Hindlimb muscle (tissue), 1 donor: ENCODE results near the gene ZYG11A. TPM values are rescaled to one million over a fixed set of nuclear protein-coding genes. Genes with fewer than 3 reads are reported as not detected.

Experiments used
- DNase-seq: peaks from one replicate; pipeline ENCODE4 v3.0.0-alpha.2; 2013
- polyA plus RNA-seq: library from polyadenylated mRNA; unstranded; fragments of 120-200 nt; gene quantifications from one replicate; pipeline ENCODE4 v1.2.1, GENCODE V29; 2013; ENCODE audit not compliant: insufficient read length

ZYG11A gene
- polyA plus RNA-seq, 1 donor: 0.06 TPM

DNA sequence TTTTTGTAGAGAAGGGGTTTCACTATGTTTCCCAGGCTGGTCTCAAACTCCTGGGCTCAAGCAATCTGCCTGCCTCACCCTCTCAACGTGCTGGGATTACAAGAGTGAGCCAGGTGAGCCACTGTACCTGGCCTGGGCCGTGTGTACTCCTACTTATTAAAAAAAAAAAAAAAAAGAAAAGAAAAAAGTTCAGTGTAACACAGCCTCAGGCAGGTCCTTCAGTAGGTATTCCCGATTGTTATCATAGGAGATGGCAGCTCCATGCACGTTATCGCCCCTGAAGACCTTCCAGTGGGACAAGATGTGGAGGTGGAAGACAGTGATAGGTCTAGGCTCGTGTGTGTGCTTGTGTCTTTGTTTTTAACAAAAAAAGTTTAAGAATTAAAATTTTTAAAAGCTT, 75.6 kb downstream of the ZYG11A start:
- DNase-seq: no peak

DNA sequence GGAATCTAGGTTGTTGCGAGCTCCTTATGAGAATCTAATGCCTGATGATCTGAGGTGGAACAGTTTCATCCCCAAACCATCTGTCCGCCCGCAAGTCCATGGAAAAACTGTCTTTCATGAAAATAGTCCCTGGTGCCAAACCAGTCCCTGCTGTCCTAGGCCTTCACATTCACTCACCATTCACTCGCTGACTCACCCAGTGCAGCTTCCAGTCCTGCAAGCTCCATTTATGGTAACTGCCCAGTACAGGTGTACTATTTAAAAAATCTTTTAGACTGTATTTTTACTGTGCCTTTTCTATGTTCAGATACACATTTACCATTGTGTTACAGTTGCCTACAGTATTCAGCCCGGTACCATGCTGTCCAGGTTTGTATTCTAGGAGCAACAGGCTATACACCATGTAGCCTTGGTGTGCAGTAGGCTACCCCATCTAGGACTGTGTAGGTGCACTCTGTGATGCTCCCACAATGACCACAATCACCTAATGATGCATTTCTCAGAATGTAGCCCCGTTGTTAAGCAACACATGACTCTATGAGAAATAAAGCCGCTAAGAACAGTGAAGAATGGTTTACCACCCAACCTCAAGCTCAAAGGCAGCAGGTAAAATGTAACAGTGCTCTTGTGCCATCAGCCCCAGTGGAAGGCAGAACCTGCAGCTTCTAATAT, 76.6 kb downstream of the ZYG11A start:
- no peak for DNase-seq

DNA sequence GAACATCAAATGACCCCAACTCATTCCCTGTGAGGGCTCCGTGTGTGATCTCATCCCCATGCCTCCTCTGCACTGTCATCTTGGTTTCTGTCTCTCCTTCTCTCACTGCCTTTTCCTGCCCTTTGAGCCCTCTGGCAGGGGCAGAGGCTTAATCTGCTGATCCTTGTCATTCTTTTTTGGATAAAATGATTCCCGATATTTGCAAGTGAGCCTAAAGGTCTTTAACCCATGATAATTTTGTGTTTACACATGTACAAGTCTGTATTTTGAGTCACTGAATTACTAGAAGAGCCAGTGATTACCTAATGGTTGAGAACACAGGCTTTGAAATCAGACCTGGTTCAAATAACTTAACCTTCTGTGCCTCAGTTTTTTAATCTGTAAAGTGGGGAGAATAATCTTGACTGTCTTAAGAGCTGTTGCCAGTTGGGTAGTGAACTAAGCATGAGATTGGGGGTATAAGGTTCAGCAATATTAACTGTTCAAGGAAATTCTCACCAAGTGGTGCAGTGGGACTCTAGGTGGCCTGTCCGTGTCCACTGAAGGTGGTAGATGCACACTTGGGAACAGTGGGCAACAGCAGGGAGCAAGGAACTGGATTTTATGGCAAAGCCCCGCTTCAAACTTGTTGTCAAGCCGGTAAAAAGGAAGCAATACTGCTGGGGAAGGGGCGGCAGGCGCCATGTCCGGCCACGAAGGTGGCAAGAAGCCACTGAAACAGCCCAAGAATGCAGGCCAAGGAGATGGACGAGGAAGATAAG, 77.3 kb downstream of the ZYG11A start:
- no peak for DNase-seq

DNA sequence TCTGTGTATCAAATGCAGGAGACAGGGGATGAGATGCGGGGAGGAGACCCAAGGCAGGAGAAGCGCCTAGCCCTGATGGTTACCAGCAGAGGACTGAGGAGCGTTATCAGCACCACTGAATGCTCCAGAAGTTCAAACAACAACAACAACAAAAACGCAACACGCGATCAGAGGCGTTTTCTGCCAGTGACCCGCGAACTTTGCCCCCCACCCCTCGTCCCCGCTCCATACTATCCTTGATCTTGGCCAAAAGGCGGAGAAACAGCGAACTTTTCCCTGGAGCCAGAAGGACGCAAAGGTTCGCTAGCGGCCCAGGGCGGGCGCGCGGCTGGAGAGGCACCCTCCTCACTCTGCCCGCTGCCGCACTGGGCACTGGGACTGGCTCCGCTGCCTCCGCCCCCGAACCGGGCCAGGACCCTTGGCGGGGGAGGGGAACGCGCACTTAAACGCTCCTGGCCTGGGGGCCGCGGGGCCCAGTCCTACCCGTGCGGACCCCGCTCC, 78.3 kb downstream of the ZYG11A start:
- no peak for DNase-seq

DNA sequence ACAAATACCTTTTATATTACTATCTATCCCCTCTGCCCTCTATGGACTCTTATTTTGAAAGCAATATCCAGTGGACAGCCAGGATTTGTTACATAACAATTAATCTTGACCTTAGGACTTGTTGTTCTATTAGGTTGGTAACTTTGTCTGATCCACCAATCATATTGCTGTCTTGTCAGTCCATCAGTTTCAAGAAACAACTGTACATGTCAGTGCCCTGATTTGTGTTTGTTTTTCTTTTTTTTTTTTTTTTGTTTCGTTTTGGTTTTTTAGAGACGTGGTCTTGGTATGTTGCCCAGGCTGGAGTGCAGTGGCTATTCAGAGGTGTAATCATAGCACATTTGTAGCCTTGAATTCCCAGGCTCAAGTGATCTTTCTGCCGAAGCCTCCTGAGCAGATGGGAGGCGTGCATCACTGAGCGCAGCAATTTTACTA, 83.0 kb downstream of the ZYG11A start:
- DNase-seq: no peak

DNA sequence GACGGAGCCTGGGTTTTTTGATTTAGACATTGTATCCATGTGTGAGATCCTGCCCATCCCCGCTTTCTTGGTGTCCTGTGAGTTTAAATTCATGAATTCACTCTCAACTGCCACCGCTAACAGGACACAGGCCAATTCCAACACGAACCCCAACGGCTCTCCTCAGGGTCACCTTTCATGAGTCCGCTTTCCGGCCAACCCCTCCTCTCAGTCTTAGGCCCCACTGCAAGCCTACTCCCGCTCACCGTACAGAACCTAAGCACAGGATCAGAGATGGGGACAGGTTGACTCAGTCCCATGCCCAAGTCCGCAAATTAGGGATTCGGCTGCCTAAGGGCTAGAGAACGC, 84.3 kb downstream of the ZYG11A start:
- no peak for DNase-seq

DNA sequence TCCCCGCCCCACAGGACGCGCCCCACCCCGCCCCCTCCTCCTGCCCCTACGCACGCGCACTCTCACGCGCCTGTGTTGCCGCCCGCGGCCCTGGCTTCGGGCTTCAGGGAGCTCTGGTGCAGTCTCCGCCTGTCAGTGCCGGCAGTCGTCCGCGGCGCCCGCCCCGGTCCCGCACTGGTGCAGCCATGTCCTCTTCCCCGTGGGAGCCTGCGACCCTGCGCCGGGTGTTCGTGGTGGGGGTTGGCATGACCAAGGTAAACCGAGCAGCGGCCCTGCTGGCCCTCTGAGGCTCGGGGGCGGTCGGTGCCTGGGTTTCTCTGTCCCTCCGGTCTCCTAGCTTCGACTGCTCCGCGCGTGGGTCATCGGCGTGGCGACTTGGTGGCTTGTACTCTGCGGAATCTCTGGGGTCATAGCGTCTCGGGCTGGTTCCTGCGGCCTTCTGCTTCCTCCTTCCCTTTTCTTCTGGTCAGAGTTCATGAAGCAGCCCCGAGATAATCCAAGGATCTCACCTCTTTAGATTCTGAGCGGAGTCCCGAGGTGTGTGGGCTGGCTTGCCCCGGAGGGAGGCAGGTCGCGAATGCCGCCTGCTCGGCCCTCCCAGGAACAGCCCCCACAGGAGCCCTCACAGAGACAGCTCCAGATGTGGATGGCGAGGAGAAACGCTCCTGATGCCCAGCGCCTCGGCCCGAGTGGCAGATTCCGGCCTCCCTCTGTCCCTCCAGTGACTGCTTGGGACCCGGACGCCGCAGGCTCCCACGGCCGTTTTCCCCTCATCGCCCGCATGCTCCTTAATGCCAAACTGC, 84.9 kb downstream of the ZYG11A start, which contains the start of gene SCP2:
Gene SCP2 (plus strand): TSS at position 65 of the 803 bp plus-strand sequence. CDS start 121 bp downstream, at position 186.
- peak; percentile 75 for DNase-seq

DNA sequence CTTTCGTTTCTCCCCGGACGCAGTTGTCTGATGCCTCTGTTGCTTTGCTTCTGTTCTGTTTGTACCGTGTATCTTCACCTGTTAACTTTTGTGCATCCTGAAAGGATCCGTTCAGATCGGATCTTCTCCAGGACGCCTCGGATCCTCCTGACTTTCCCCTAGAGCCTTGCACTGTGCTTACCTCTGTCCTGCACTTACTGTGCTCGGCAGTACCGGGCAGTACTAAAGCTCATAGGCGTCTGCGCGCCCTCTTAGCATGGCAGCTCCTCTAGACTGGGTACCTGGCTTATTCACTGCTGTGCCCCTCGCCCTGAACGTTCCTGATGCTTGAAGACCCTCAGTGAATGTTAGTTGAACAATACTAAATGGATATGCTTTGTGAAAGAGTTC, 85.5 kb downstream of the ZYG11A start:
- DNase-seq: no peak

DNA sequence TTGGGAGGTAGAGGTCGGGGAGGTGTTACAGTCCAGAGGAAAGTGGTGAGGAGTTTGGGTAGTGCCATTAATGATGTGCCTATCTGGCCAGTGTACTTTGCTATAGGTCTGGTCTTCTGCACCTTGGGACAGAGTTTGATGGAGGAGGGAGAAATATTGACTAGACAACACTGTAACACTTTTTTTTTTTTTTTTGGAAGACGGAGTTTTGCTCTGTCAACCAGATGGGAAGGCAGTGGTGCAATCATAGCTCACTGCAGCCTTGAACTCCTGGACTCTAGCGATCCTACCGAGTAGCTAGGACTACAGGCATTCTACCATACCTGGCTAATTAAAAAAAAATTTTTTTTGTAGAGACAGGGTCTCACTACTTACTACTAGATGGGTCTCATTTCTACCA, 86.5 kb downstream of the ZYG11A start:
- DNase-seq: no peak

DNA sequence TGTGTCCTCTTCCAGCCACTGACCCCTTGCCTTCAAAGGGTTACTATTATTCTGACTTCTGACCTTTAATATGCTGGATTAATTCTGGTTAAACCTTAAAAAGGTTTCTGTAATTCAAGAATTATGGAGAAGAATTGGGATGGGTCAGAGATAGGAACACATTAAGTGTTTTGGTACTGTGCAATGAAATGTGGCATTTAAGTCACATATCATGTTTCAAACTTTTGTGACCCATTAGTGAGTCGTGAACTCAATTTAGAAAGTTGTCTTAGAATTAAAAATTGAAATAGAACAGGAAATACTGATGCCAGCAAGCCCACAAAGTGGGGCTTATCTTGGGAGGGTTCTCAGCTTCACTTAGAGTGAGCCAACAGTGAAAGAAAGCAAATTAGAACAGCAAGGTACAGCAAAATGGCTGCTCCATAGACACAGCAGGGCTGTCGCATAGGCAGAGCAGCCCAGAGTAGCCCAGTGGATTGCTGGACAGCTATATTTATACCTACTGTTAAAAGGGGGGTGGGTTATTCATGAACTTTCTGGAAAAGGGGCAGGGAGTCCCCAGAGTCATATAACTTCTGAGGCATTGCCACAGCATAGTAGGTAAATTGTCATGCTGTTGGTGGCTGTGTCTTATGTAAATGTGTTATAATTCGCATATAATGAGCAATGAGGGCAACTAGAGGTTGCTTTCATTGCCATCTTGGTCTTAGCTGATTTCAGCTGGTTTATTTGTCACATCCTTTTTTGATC, 95.0 kb downstream of the ZYG11A start:
- no peak for DNase-seq

DNA sequence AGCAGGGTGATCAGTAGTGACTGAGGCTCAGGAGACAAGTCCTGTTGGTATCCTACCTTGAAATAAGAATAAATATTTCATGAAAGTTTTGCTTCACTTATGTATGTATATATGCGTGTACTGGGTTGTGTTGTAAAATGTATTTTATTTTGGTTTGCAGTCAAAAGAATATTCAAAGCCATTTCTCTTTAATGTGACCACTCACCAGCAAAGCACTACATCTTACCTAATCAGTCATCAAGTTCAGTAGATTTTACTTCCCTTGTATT, 95.6 kb downstream of the ZYG11A start:
- DNase-seq: no peak

DNA sequence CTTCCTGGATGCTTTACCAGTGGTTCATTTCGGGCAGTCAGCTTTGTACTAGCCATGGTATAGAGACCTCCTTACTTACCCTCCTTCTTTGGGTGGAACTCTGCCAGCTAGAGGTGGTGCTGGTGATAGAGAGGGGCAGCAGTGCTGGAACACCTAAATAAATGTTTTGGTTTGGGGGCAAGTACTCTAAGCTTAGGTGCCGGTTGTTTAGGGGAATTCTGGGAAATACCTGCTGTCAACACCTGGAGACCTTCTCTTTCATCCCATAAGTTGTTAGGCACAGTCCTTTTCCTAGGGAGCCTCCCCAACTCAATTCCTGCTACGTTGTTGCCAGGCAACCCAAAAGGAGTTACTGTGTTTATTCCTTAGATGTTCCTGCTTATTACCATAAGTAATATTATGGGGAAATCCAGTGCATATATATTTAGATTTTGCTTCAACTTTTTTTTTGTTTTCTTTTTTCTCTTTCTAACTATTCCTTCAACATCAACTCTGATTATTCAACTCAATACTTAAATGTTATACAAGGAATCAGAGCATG, 101.4 kb downstream of the ZYG11A start:
- no peak for DNase-seq

DNA sequence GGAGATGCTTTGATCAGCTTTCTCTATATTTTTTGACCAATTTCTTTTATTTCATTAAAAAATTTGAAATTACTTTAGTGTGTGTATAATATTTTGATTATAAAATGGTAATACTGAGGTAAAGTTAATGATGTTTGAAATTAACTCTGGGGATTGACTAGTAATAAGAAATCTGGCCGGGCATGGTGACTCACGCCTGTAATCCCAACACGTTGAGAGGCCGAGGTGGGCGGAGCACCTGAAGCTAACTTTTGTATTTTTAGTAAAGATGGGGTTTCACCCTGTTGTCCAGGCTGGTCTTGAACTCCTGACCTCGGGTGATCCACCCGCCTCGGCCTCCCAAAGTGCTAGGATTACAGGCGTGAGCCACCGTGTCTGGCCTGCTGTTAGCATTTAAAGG, 102.0 kb downstream of the ZYG11A start:
- DNase-seq: no peak

Other genes with a start within 250 kb of the ZYG11A start
- 136 TPM for gene GPX7, start 240.4 kb upstream of the ZYG11A start, polyA plus RNA-seq
- 5.5 TPM for gene SHISAL2A, start 209.6 kb upstream of the ZYG11A start, polyA plus RNA-seq
- 18.6 TPM for gene COA7, start 144.4 kb upstream of the ZYG11A start, polyA plus RNA-seq
- 39.0 TPM for gene ZYG11B, start 116.3 kb upstream of the ZYG11A start, polyA plus RNA-seq
- 108 TPM for gene ECHDC2, start 79.0 kb downstream of the ZYG11A start, polyA plus RNA-seq
- 76.4 TPM for gene SCP2, start 84.5 kb downstream of the ZYG11A start, polyA plus RNA-seq
- gene PODN, start 219.5 kb downstream of the ZYG11A start, polyA plus RNA-seq: 8.5 TPM